NCI-H82 treated with DMSO at 0.1 percent for 48 hours (cell line): ENCODE measurements around the gene DLD.
"Not testable (repeated sequence)": the region's sequence is repeated elsewhere in the genome, so short reads cannot be mapped to it uniquely, and the experiment has no call there.

ENCODE experiments used
- DNase-seq: peaks from one replicate; lab custom pipeline; 2025; ENCODE audit not compliant: unreplicated experiment; lab: John Stamatoyannopoulos, UW

The DLD gene

GRCh38 chr7:107890962-107891635 is at the start of gene DLD:
Gene DLD, plus strand, starts transcription at chr7:107891183. Its CDS starts 68 bp downstream, at chr7:107891251.
- DNase-seq, result peak; percentile 69

- DNase-seq, result no peak
Measured at GRCh38 chr7:107842213-107842612, 48.8 kb upstream of the DLD start.

- no peak for DNase-seq
Measured at GRCh38 chr7:107843184-107843583, 47.8 kb upstream of the DLD start.

- DNase-seq, result peak; percentile 14
Measured at GRCh38 chr7:107846324-107846723, 44.7 kb upstream of the DLD start.

GRCh38 chr7:107847168-107847835 is 43.7 kb upstream of the DLD start:
- DNase-seq, result no peak

GRCh38 chr7:107847836-107848175 is 43.2 kb upstream of the DLD start:
- not testable (repeated sequence) for DNase-seq

- not testable (repeated sequence) for DNase-seq
Measured at GRCh38 chr7:107848211-107848610, 42.8 kb upstream of the DLD start.

GRCh38 chr7:107850216-107850615 is 40.8 kb upstream of the DLD start:
- DNase-seq, result no peak

GRCh38 chr7:107850643-107851042 is 40.3 kb upstream of the DLD start:
- DNase-seq, result no peak

- no peak for DNase-seq
Measured at GRCh38 chr7:107854454-107854853, 36.5 kb upstream of the DLD start.

GRCh38 chr7:107854989-107855388 is 36.0 kb upstream of the DLD start:
- DNase-seq, result no peak

GRCh38 chr7:107856806-107857540 is 34.0 kb upstream of the DLD start:
- no peak for DNase-seq

- DNase-seq, result no peak
Measured at GRCh38 chr7:107857541-107857912, 33.5 kb upstream of the DLD start.

GRCh38 chr7:107858280-107858679 is 32.7 kb upstream of the DLD start:
- DNase-seq, result no peak

GRCh38 chr7:107860279-107860961 is 30.6 kb upstream of the DLD start:
- DNase-seq, result no peak

- no peak for DNase-seq
Measured at GRCh38 chr7:107860981-107861652, 29.9 kb upstream of the DLD start.

GRCh38 chr7:107865956-107866775 is 24.8 kb upstream of the DLD start:
- no peak for DNase-seq

GRCh38 chr7:107867858-107868466 is 23.0 kb upstream of the DLD start:
- no peak for DNase-seq

GRCh38 chr7:107870427-107871000 is 20.5 kb upstream of the DLD start:
- DNase-seq, result no peak
